ENCODE results near the gene SLIT3. TPM values are rescaled to one million over a fixed set of nuclear protein-coding genes. Genes with fewer than 3 reads are reported as not detected.

Gene SLIT3
- total RNA-seq, 1 experiment from 2014 or later: 0.10 TPM

GRCh38 chr5:169088028-169088725, 212.8 kb downstream of the SLIT3 start (continued):
- TF ChIP-seq CTCF (IDR thresholded peaks at IDR 0.05 in 2 of 3, conservative IDR thresholded peaks at IDR 0.05 in 1 of 3; ENCODE audit: borderline replicate concordance in 1 of 3, insufficient read depth in 1 of 3, low read depth in 2 of 3, low read length in 2 of 3) (no peak), MAX (IDR thresholded peaks at IDR 0.05) (no peak), ZNF274 (IDR thresholded peaks at IDR 0.05; ENCODE audit: low read depth, low read length) (no peak)

- ChIA-PET RAD21 (ENCODE audit: low non-redundant PET in 1 of 2, low total read pairs in 2 of 2, uncharacterized antibody in 2 of 2, unreplicated experiment in 2 of 2) (no interaction called here), POLR2A (no interaction called here), CTCF (no interaction called here)
- intact Hi-C loops (cut with micrococcal nuclease): no loop called here
- no peaks in the 10 kb centered on the region; the same call in 1 of the 2 replicates for H3K27me3 ChIP-seq (ENCODE audit: insufficient read depth, low read length)
- H3K4me3 ChIP-seq (replicated peaks in 1 of 2; ENCODE audit: low read depth in 1 of 2, low read length in 2 of 2): no peak overlapping the region
- H2AFZ ChIP-seq (ENCODE audit: low read depth, low read length, poor library complexity, severe bottlenecking): no peak overlapping the region
- no peaks in the 10 kb centered on the region for H3K36me3 ChIP-seq (ENCODE audit: control insufficient read depth in 1 of 2, insufficient read depth in 2 of 2, low read length in 2 of 2)
- no peaks in the 10 kb centered on the region for H3K79me2 ChIP-seq (ENCODE audit: insufficient read depth, low read length)
- no peaks in the 10 kb centered on the region for H3K4me1 ChIP-seq (ENCODE audit: control insufficient read depth in 1 of 2, insufficient read depth in 2 of 2, low read length in 2 of 2)
- no peaks in the 10 kb centered on the region for H3K9me2 ChIP-seq (ENCODE audit: insufficient read depth)
- no peak for TF ChIP-seq POLR2A (IDR thresholded peaks at IDR 0.05; ENCODE audit: borderline replicate concordance, extremely low read depth, insufficient read depth, insufficient read length)
- no peak for TF ChIP-seq SIN3A (IDR thresholded peaks at IDR 0.05; ENCODE audit: low read depth)
- no peak overlapping the region for H3K9ac ChIP-seq (ENCODE audit: low read length)
- ATAC-seq (no peak), DNase-seq (ENCODE audit: low read depth, low spot score) (no peak)
- no TSS peak for BruUV-seq (replicated peaks)
- H4K20me1 ChIP-seq (ENCODE audit: insufficient read depth): no peaks in the 10 kb centered on the region
- no peak overlapping the region for H3K27ac ChIP-seq (ENCODE audit: low read depth, low read length)
- no peak overlapping the region for H3K4me2 ChIP-seq (ENCODE audit: low read length)
- no peaks in the 10 kb centered on the region for H3K9me3 ChIP-seq (ENCODE audit: control insufficient read depth in 1 of 2, insufficient read depth in 1 of 2, low read depth in 1 of 2, low read length in 2 of 2)
These were observed 215.3 kb downstream of the SLIT3 start for GRCh38 chr5:169085636-169086035.

Measured in HCT116 (cell line).